NCI-H524 (cell line): Measurements from ENCODE around the gene RBAK.
"Not testable (repeated sequence)": the region's sequence is repeated elsewhere in the genome, so short reads cannot be mapped to it uniquely, and the experiment has no call there.

Experiments used
- DNase-seq, 2 experiments: peaks; one replicate each; lab custom pipeline; 2025; lab: John Stamatoyannopoulos, UW

RBAK gene

DNA sequence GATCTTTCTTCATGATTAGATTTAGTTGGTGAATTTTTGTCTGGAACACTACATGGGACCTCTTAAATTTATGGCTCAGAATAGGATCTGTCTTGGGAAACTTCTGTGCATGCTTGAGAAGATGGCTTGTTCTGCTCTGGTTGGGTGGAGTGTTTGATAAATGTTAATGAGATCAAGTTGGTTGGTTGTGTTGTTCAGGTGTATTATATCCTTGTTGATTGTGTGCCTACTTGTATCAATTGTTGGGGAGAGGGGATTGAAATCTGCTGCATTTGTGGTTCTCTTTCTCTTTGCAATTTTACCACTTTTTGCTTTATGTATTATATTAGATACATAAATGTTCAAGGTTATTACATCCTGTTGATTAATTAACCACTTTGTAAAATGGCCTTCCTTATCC, 6.1 kb downstream of the RBAK start:
- not testable (repeated sequence) for DNase-seq

DNA sequence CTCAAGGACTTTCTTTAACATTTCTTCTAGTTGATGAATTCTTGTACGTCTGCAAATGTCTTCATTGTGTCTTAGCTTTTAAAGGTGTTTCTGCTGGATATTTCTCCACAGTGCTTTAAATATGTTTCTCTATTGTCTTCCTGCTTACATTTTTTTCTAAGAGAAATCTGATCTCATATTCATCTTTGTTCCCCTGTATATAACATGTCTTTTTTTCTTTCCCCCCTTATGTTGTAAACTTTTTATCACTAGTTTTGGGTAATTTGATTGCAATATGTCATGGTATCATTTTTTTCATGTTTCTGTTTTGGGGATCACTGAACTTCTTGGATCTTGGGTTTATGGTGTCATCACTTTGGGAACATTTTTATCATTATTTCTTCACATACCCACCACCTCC, 7.5 kb downstream of the RBAK start:
- DNase-seq = no peak

DNA sequence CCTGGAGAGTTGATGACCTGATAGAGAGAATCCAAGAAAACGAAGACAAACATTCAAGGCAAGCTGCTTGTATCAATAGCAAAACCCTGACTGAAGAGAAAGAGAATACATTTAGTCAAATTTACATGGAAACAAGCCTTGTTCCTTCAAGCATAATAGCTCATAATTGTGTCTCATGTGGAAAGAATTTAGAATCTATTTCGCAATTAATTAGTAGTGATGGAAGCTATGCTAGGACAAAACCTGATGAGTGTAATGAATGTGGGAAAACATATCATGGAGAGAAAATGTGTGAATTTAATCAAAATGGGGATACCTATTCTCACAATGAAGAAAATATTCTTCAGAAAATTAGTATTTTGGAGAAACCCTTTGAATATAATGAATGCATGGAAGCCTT, 18.0 kb downstream of the RBAK start:
- DNase-seq = no peak

GRCh38 chr7:5064391-5065106, 18.9 kb downstream of the RBAK start:
- DNase-seq = no peak

GRCh38 chr7:5065107-5065407, 19.4 kb downstream of the RBAK start:
- DNase-seq = no peak

DNA sequence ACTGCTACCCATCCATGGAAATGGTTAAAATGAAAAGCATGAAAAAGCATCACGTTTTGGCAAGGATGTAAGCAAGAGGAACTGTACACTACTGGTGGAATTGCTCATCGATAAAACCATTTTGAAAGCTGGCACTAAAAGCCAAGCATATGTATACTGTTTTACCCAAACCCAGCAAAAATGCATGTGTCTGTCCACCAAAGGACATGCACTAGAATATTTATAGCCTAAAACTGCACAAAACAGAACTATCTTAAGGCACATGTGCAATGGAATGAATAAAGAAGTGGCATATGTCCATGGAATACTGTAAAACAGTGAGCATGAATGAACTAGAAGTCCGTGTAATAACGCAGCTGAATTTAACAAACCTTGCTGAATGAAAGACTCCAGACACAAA, 22.9 kb downstream of the RBAK start:
- no peak for DNase-seq

- no peak for DNase-seq
Observed at GRCh38 chr7:5070206-5070605, 24.5 kb downstream of the RBAK start.

DNA sequence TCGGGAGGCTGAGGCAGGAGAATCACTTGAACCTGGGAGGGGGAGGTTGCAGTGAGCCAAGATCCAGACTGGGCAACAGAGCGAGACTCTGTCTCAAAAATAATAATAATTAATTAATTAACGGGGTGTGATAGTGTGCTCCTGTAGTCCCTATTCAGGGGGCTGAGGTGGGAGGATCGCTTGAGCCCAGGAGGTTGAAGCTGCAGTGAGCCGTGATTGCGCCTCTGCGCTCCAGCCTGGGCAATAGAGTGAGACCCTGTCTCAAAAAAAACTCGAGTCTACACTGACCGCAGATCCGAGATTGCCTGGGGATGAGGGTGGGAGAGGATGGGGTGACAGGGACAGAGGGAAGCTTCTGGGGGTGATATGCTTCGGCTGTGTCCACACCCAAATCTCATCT, 29.5 kb downstream of the RBAK start:
- DNase-seq = not testable (repeated sequence)

DNA sequence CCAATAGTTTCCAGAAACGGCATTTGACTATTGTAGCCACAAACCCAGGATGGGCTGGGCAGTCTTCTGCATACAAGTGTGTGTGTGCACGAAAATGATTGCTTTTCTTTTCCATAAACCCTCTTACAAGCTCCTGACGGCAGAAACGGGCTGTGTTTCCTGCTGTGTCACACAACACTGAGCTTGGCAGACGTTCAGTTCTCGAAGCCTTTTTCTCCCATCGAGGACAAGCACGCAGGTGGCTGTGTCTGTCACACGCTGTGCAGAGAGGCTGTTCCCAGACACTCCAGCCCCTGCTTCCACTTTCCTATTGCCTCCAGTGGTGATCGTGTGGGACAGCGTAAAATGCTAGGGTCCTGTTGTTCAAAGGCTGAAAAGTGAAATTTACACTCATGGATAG, 32.1 kb downstream of the RBAK start:
- DNase-seq = peak; percentile 28 to 70

DNA sequence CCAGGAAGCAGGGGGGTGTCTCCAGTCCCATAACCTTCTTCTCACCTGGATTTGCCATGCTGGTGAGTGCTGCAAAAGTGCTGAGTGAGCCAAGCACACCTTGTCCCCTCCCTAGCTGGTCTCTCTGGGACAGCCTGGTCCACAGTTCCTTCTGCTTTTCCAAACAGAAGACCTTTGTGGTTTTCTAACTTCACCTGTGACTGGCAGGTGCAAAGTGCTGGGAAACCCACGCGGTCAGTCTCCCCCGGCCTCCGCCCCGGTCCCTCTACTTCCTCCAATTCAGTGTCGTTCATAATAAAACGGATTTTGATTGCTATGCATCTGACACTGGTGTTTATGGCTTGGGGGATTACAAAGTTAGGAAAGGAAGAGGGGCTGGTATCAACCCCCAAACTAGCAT, 37.1 kb downstream of the RBAK start:
- DNase-seq = no peak

DNA sequence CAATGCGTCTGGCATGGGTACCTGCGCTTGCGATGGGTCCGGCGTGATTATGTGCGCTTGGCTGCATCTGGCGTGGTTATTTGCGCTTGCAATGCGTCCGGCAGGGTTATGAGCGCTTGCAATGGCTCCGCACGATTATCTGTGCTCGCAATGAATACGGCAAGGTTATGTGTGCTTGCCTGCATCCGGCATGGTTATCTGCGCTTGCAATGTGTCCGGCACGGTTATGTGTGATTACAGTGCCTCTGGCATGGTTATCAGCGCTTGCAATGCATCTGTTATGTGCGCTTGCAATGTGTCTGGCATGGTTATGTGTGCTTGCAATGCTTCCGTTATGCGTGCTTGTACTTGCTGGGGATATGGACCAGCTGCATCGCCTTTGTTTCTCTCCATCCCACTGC, 37.7 kb downstream of the RBAK start:
- DNase-seq = peak in 1 of 2 experiments; percentile 22

- no peak for DNase-seq
Observed at GRCh38 chr7:5086256-5086655, 40.6 kb downstream of the RBAK start.

DNA sequence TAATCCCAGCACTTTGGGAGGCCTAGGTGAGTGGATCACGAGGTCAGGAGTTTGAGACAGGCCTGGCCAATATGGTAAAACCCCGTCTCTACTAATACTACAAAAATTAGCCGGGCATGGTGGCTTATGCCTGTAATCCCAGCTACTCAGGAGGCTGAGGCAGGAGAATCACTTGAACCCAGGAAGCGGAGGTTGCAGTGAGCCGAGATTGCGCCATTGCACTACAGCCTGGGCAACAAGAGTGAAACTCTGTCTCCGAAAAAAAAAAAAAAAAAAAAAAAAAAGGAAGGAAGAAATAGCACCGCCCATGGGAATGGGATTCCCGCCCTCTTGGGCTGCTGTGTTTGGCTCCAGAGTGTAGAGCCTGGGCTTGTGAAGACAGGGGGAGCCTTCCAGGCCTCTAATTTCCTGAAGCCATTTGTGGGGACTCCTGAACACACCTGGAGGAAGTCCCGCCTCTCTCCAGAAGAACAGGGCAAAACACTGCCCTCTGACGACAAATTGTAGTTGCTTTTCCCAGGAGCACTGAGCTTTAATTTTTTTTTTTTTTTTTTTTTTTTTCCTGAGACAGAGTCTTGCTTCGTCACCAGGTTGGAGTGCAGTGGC, 42.7 kb downstream of the RBAK start:
- DNase-seq = peak in 1 of 2 experiments; percentile 12

DNA sequence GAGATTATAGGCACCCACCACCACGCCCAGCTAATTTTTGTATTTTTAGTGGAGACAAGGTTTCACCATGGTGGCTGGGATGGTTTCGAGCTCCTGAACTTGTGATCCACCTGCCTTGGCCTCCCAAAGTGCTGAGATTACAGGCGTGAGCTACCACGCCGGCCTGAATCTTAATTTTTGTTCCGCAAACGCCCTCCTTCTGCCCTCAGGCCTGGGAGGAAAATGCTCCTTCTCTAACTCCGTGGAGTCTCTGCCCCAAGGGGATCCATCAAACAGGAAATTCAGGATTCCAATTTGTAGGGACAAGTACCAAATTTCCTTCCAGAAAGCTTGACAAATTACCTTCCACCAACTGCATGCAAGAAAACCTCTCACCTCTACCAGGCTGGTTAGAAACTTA, 43.2 kb downstream of the RBAK start:
- DNase-seq = no peak

- no peak for DNase-seq
Observed at GRCh38 chr7:5093948-5094347, 48.3 kb downstream of the RBAK start.

GRCh38 chr7:5094641-5095040, 49.0 kb downstream of the RBAK start:
- no peak for DNase-seq

DNA sequence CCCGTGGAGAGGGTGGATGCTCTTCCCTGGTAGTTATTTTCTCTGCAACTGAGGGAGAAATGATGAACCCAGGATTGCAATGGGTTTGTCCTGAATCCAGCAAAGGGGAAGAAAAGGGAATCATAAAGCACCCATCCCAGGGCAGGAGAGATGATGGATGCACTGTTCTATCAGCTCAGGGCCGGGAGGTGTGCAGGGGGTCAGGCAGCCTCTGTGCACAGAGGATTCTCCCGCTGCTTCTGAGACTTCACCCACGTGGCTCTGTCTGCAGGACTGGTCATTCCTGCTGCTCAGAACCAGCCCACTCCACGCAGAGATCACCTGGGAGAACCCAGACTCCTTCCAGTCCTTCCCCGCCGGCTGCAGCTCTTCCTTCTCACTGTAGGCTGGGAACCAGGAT, 70.7 kb downstream of the RBAK start:
- no peak for DNase-seq

DNA sequence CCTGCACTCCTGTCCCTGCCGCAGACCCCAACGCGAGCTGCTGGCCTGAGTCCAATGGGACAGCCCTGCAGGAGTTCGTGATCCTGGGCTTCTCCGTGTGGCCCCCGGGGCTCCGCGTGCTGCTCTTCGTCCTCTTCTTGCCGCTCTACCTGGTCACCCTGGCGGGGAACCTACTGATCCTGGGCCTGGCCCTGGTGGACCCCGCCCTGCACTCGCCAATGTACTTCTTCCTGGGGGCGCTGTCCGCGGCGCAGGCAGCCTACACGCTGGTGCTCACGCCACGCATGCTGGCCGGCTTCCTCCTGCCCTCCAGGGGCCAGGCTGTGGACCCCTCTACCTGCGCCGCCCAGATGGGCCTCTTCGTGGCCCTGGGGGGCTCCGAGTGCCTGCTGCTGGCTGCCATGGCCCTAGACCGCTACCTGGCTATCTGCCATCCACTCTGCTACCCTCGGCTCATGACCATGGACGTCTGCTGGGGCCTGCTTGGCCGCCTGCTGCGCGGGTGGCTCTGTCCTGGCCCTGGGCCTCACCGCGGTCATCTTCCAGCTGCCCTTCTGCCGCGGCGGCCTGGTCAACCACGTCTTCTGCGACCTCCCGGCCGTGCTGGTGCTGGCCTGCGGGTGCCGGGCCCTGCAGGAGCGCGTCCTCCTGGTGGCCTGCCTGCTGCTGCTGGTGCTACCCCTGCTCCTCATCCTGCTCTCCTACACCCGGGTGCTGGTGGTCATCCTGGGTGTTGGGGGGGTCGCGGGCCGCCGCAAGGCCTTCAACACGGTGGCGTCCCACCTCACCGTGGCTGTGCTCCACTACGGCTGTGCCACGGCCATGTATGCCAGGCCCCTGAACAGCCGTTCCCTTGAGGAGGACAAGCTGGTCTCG, 71.7 kb downstream of the RBAK start:
- DNase-seq = no peak
